Left forelimb (tissue), 1 donor: ENCODE results near the gene VDR.
"Not testable (repeated sequence)": the region's sequence is repeated elsewhere in the genome, so short reads cannot be mapped to it uniquely, and the experiment has no call there.

Experiments
- DNase-seq: peaks from one replicate; pipeline ENCODE4 v3.0.0-alpha.2; 2018; ENCODE audit warnings: low spot score

Gene VDR

GRCh38 chr12:47846294-47846996 lies 58.3 kb downstream of the VDR start:
- DNase-seq, result no peak

GRCh38 chr12:47845081-47845480 lies 59.7 kb downstream of the VDR start:
- no peak for DNase-seq

- DNase-seq, result no peak
Measured at GRCh38 chr12:47844264-47845019, 60.4 kb downstream of the VDR start.

- DNase-seq, result no peak
Measured at GRCh38 chr12:47843226-47843980, 61.4 kb downstream of the VDR start.

GRCh38 chr12:47842543-47842942 lies 62.3 kb downstream of the VDR start:
- not testable (repeated sequence) for DNase-seq

GRCh38 chr12:47841910-47842309 lies 62.9 kb downstream of the VDR start:
- no peak for DNase-seq

- no peak for DNase-seq
Measured at GRCh38 chr12:47841501-47841900, 63.3 kb downstream of the VDR start.

- DNase-seq, result no peak
Measured at GRCh38 chr12:47840571-47840970, 64.2 kb downstream of the VDR start.

- no peak for DNase-seq
Measured at GRCh38 chr12:47839214-47839876, 65.4 kb downstream of the VDR start.

- no peak for DNase-seq
Measured at GRCh38 chr12:47838286-47838931, 66.4 kb downstream of the VDR start.

- DNase-seq, result no peak
Measured at GRCh38 chr12:47837190-47838171, 67.3 kb downstream of the VDR start.

GRCh38 chr12:47835831-47836155 lies 69.0 kb downstream of the VDR start:
- no peak for DNase-seq

GRCh38 chr12:47835006-47835830 lies 69.6 kb downstream of the VDR start:
- DNase-seq, result no peak

GRCh38 chr12:47834199-47834903 lies 70.4 kb downstream of the VDR start:
- DNase-seq, result no peak

- no peak for DNase-seq
Measured at GRCh38 chr12:47833591-47834012, 71.2 kb downstream of the VDR start.

GRCh38 chr12:47832263-47832933 lies 72.4 kb downstream of the VDR start:
- no peak for DNase-seq

- DNase-seq, result no peak
Measured at GRCh38 chr12:47829584-47829983, 75.2 kb downstream of the VDR start.

GRCh38 chr12:47828976-47829482 lies 75.8 kb downstream of the VDR start:
- DNase-seq, result no peak
